ENCODE data around the gene RAB3GAP2. TPM values are rescaled to one million over a fixed set of nuclear protein-coding genes. Genes with fewer than 3 reads are reported as not detected.

The RAB3GAP2 gene
- total and polyA plus RNA-seq, 2 donors from 2014 or later = 7.6 to 38.1 TPM

- DNase-seq = no peak
- no peak for TF ChIP-seq CTCF (IDR thresholded peaks at IDR 0.05; ENCODE audit: borderline replicate concordance, extremely low read depth, insufficient read depth)
These were observed 36.8 kb downstream of the RAB3GAP2 start for GRCh38 chr1:220235462-220235861.

GRCh38 chr1:220233927-220234326 lies 38.3 kb downstream of the RAB3GAP2 start:
- intact Hi-C loops (cut with DNase I) = no loop called here
- no peak for FAIRE-seq
- no peaks in the 10 kb centered on the region for H3K4me1 ChIP-seq (ENCODE audit: control insufficient read depth in 2 of 3, insufficient read depth in 2 of 3, low read depth in 1 of 3, low read length in 3 of 3)

More at GRCh38 chr1:220235462-220235861, 36.8 kb downstream of the RAB3GAP2 start:
- no peak overlapping the region for H3K9ac ChIP-seq (ENCODE audit: low read length in 3 of 3)
- intact Hi-C loops (cut with DNase I) = no loop called here
- no peak for FAIRE-seq
- no peak overlapping the region for H3K4me3 ChIP-seq (ENCODE audit: low read length in 3 of 3)
- H3K4me1 ChIP-seq (ENCODE audit: control insufficient read depth in 2 of 3, insufficient read depth in 2 of 3, low read depth in 1 of 3, low read length in 3 of 3) = no peaks in the 10 kb centered on the region
- H3K36me3 ChIP-seq (ENCODE audit: control insufficient read depth in 2 of 3, insufficient read depth in 3 of 3, low read length in 3 of 3) = no peaks in the 10 kb centered on the region
- H3K9me3 ChIP-seq (ENCODE audit: control insufficient read depth in 2 of 3, insufficient read depth in 1 of 3, low read length in 3 of 3) = no peaks in the 10 kb centered on the region
- no peak overlapping the region for H3K27ac ChIP-seq (ENCODE audit: low read depth in 2 of 2, low read length in 2 of 2)
- no peaks in the 10 kb centered on the region for H3K27me3 ChIP-seq (ENCODE audit: control insufficient read depth, insufficient read depth, low read length)

GRCh38 chr1:220229771-220230170 lies 42.5 kb downstream of the RAB3GAP2 start:
- H3K9me3 ChIP-seq (ENCODE audit: control insufficient read depth in 2 of 3, insufficient read depth in 1 of 3, low read length in 3 of 3) = no peaks in the 10 kb centered on the region
- peaks cover 0 to 4% (median 0%) of the 10 kb centered on the region in 3 donors for H3K4me1 ChIP-seq (ENCODE audit: control insufficient read depth in 2 of 3, insufficient read depth in 2 of 3, low read depth in 1 of 3, low read length in 3 of 3)
- intact Hi-C loops (cut with DNase I) = no loop called here
- peaks cover 0 to 2% (median 0%) of the 10 kb centered on the region in 3 donors for H3K36me3 ChIP-seq (ENCODE audit: control insufficient read depth in 2 of 3, insufficient read depth in 3 of 3, low read length in 3 of 3)
- H3K27ac ChIP-seq (ENCODE audit: low read depth in 2 of 2, low read length in 2 of 2) = no peak overlapping the region
- FAIRE-seq (no peak), DNase-seq (no peak)
- no peak overlapping the region for H3K4me3 ChIP-seq (ENCODE audit: low read length in 3 of 3)
- no peaks in the 10 kb centered on the region for H3K27me3 ChIP-seq (ENCODE audit: control insufficient read depth, insufficient read depth, low read length)
- H3K9ac ChIP-seq (ENCODE audit: low read length in 3 of 3) = no peak overlapping the region
- TF ChIP-seq CTCF (IDR thresholded peaks at IDR 0.05; ENCODE audit: borderline replicate concordance, extremely low read depth, insufficient read depth) = no peak

More at GRCh38 chr1:220233927-220234326, 38.3 kb downstream of the RAB3GAP2 start:
- Histone ChIP-seq H3K27me3 (ENCODE audit: control insufficient read depth, insufficient read depth, low read length) (no peaks in the 10 kb centered on the region), H3K36me3 (ENCODE audit: control insufficient read depth in 2 of 3, insufficient read depth in 3 of 3, low read length in 3 of 3) (no peaks in the 10 kb centered on the region), H3K9me3 (ENCODE audit: control insufficient read depth in 2 of 3, insufficient read depth in 1 of 3, low read length in 3 of 3) (no peaks in the 10 kb centered on the region), H3K4me3 (ENCODE audit: low read length in 3 of 3) (no peak overlapping the region), H3K9ac (ENCODE audit: low read length in 3 of 3) (no peak overlapping the region), H3K27ac (ENCODE audit: low read depth in 2 of 2, low read length in 2 of 2) (no peak overlapping the region)
- TF ChIP-seq CTCF (IDR thresholded peaks at IDR 0.05; ENCODE audit: borderline replicate concordance, extremely low read depth, insufficient read depth) = no peak
- DNase-seq = no peak

GRCh38 chr1:220227393-220227792 lies 44.9 kb downstream of the RAB3GAP2 start:
- Histone ChIP-seq H3K27ac (ENCODE audit: low read depth in 2 of 2, low read length in 2 of 2) (no peak overlapping the region), H3K9ac (ENCODE audit: low read length in 3 of 3) (no peak overlapping the region), H3K4me1 (ENCODE audit: control insufficient read depth in 2 of 3, insufficient read depth in 2 of 3, low read depth in 1 of 3, low read length in 3 of 3) (peaks cover 0 to 4% (median 0%) of the 10 kb centered on the region in 3 donors), H3K4me3 (ENCODE audit: low read length in 3 of 3) (no peak overlapping the region), H3K9me3 (ENCODE audit: control insufficient read depth in 2 of 3, insufficient read depth in 1 of 3, low read length in 3 of 3) (no peaks in the 10 kb centered on the region), H3K27me3 (ENCODE audit: control insufficient read depth, insufficient read depth, low read length) (no peaks in the 10 kb centered on the region), H3K36me3 (ENCODE audit: control insufficient read depth in 2 of 3, insufficient read depth in 3 of 3, low read length in 3 of 3) (peaks cover 0 to 2% (median 0%) of the 10 kb centered on the region in 3 donors)
- TF ChIP-seq CTCF (IDR thresholded peaks at IDR 0.05; ENCODE audit: borderline replicate concordance, extremely low read depth, insufficient read depth) = no peak
- DNase-seq (no peak), FAIRE-seq (no peak)
- intact Hi-C loops (cut with DNase I) = no loop called here

All from kidney (tissue), 14 donors.